ENCODE data around the gene BTG4. TPM values are rescaled to one million over a fixed set of nuclear protein-coding genes. Genes with fewer than 3 reads are reported as not detected.

BTG4 gene
- total RNA-seq, 2 experiments from 2014 or later: not detected

DNA sequence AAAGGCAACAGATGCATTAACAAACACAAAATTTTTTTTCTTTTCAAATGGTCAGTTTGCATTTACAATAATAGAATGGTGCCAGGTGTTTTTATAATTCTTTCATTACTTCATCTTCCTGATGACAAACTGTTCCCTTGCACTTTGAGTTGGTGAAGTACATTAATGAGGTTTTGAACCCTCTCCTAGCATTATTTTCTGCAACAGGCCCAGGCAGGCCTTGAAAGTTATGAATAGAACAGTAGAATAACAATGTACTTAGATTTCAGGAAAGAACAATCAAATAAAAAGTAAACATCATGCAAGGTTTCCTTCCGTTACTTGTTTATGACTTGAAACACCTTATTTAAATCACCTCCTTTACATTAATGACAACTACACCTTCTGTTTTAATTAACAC lies 9.6 kb downstream of the BTG4 start:
- H3K27me3 Mint-ChIP-seq: peaks cover 66% of the 10 kb centered on the region
- H3K9me3 Mint-ChIP-seq: no peaks in the 10 kb centered on the region
- no peaks in the 10 kb centered on the region for H3K4me1 Mint-ChIP-seq
- POLR2A ChIA-PET: no interaction called here
- DNase-seq: no peak
- H3K36me3 Mint-ChIP-seq (ENCODE audit: low read depth): no peaks in the 10 kb centered on the region
- H3K27ac Mint-ChIP-seq: no peak overlapping the region
- H3K4me3 Mint-ChIP-seq: no peak overlapping the region
- CTCF ChIA-PET: no interaction called here

DNA sequence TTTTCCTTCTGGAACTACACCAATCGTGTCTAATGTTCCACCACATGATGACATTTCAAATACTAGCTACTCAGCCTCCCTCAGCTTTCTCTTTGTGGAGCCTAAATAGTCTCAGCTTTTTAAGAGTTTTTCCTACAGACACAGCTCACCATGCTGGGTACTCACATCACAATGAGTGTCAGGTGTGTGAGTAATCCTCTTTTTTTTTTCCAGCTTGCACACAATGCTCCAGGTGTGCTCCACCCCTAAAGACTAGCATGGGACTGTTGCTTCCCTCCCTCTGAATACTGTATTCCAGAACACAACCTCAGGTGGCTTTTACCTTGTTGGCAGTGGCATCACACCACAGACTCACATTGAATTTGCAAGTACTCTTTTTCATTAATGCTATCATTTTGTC lies 11.7 kb downstream of the BTG4 start:
- Mint-ChIP-seq H3K9me3 (no peaks in the 10 kb centered on the region), H3K27ac (no peak overlapping the region), H3K4me1 (no peaks in the 10 kb centered on the region), H3K27me3 (peaks cover 63% of the 10 kb centered on the region), H3K36me3 (ENCODE audit: low read depth) (no peaks in the 10 kb centered on the region), H3K4me3 (no peak overlapping the region)
- ChIA-PET POLR2A (interaction anchor here (0.7 kb wide), 1 partner anchor 1432 kb away, joined by 5 read pairs; no protein-coding TSS in a partner anchor), CTCF (no interaction called here)
- DNase-seq: no peak

DNA sequence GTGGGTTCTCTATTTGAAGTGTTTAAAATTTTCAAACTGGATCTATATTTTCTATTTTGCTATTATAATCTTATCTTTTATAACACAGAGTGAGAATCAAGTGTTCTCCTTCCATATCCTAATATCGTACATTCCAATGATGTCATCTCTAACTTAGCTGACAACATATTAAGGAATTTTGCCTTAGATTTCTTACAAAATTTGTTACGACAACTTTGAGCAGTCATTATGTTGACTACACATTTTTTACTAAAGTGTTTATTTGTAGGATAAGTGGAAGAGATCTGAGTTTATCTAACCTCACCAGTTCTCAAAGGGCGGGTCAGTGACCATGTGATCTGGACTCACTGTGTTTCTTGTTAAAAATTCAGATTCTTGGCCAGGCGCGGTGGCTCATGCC lies 12.7 kb downstream of the BTG4 start:
- H3K36me3 Mint-ChIP-seq (ENCODE audit: low read depth): no peaks in the 10 kb centered on the region
- H3K27me3 Mint-ChIP-seq: peaks cover 58% of the 10 kb centered on the region
- H3K27ac Mint-ChIP-seq: no peak overlapping the region
- H3K4me3 Mint-ChIP-seq: no peak overlapping the region
- H3K9me3 Mint-ChIP-seq: no peaks in the 10 kb centered on the region
- H3K4me1 Mint-ChIP-seq: no peaks in the 10 kb centered on the region
- no peak for DNase-seq
- ChIA-PET CTCF (no interaction called here), POLR2A (no interaction called here)

DNA sequence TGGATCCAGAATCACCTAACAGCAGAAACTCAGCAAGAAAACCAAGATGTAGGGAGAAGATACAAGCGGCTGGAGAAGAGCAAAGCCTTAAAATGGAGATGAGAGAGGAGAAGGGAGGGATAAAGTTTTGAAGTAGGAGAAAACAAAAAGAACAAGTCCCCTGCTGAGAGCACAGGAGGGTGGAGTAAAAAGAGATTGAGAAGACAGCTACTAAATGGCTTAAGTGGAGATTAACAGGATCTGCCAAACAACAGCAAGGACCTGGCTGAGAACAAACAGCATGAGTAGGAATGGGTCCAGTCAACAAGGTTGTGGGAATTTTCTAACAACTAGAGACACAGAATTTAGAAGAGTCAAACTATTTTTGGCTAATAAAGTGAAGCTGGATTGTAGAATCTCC lies 18.1 kb downstream of the BTG4 start:
- ChIA-PET CTCF (no interaction called here), POLR2A (no interaction called here)
- Mint-ChIP-seq H3K4me3 (no peak overlapping the region), H3K9me3 (no peaks in the 10 kb centered on the region), H3K4me1 (no peaks in the 10 kb centered on the region), H3K27me3 (peaks cover 32% of the 10 kb centered on the region), H3K27ac (no peak overlapping the region), H3K36me3 (ENCODE audit: low read depth) (no peaks in the 10 kb centered on the region)
- no peak for DNase-seq

DNA sequence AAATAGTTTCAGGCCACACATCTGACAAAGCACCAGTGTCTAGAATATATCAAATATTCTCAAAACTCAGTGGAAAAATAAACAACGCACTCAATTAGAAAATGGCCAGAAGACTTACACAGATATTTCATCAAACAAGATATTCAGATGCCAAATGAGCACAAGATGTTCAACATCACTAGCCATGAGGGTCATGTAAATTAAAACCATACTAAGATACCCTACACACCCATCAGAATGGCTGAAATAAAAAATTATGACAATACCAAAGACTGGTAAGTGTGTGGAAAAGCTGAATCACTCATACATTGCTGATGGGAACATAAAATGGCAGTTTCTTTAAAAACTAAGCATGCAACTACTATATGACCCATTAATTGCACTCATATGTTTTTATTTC lies 21.7 kb downstream of the BTG4 start:
- POLR2A ChIA-PET: no interaction called here
- no peak for DNase-seq
- Mint-ChIP-seq H3K27me3 (peaks cover 28% of the 10 kb centered on the region), H3K4me3 (no peak overlapping the region), H3K4me1 (no peaks in the 10 kb centered on the region), H3K9me3 (no peaks in the 10 kb centered on the region), H3K27ac (no peak overlapping the region), H3K36me3 (ENCODE audit: low read depth) (no peaks in the 10 kb centered on the region)
- CTCF ChIA-PET: no interaction called here

DNA sequence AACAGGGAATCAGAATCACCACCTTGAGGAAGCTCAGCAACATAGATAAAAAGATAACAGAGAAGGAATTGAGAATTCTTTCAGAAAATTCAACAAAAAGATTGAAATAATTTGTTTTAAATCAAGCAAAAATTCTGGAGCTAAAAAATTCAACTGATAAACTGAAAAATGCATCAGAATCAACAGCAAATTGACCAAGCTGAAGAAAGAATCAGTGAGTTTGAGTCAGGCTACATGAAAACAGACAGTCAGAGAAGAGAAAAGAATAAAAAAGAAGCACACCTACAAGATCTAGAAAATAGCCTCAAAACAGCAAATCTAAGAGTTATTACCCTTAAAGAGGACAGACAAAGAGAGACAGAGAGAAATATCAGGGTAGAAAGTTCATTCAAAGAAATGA lies 28.8 kb downstream of the BTG4 start:
- Mint-ChIP-seq H3K27me3 (peaks cover 47% of the 10 kb centered on the region), H3K4me1 (no peaks in the 10 kb centered on the region), H3K36me3 (ENCODE audit: low read depth) (no peaks in the 10 kb centered on the region), H3K9me3 (peaks cover 13% of the 10 kb centered on the region), H3K4me3 (no peak overlapping the region), H3K27ac (no peak overlapping the region)
- DNase-seq: no peak
- CTCF ChIA-PET: no interaction called here
- POLR2A ChIA-PET: no interaction called here

DNA sequence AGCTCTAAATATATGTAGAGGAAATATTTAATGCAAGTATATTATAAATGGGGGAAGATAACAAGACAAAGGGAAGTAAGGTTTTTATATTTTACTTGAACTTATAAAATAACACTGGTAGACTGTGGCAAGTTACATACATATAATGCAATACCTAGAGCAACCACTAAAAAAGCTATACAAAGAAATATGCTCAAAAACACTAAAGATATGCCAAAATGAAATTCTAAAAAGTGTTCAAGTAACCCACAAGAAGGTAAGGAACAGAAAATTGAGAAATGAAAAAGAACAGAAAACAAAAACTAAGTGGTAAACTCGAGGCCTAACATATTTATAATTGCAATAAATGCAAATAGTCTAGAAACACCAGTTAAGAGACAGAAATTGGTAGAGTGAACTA lies 32.5 kb downstream of the BTG4 start:
- no peak for DNase-seq
- Mint-ChIP-seq H3K36me3 (ENCODE audit: low read depth) (no peaks in the 10 kb centered on the region), H3K4me3 (no peak overlapping the region), H3K4me1 (no peaks in the 10 kb centered on the region), H3K9me3 (peaks cover 13% of the 10 kb centered on the region), H3K27ac (no peak overlapping the region), H3K27me3 (peaks cover 46% of the 10 kb centered on the region)
- ChIA-PET CTCF (no interaction called here), POLR2A (no interaction called here)

DNA sequence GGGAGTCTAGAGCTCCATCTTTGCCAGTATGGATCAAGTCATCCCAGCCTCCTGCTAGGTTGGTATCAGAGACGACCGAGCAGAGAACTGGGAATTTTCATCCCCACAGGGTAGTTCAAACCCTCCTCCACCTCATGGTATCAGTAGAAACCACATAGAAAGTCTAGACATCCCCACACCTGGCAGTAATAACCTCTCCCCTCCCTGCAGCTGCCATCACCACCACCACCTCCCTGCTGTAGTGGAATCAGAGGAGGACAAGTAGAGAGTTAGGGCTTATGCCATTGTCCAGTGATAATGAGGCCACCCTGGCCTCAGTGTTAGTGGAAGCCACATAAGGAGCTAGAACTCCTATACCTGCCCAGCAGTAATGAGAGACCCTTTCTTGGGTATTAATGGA lies 34.3 kb downstream of the BTG4 start:
- Mint-ChIP-seq H3K36me3 (ENCODE audit: low read depth) (no peaks in the 10 kb centered on the region), H3K9me3 (peaks cover 6% of the 10 kb centered on the region), H3K4me1 (no peaks in the 10 kb centered on the region), H3K4me3 (no peak overlapping the region), H3K27ac (no peak overlapping the region), H3K27me3 (peaks cover 34% of the 10 kb centered on the region)
- ChIA-PET POLR2A (no interaction called here), CTCF (no interaction called here)
- DNase-seq: no peak

DNA sequence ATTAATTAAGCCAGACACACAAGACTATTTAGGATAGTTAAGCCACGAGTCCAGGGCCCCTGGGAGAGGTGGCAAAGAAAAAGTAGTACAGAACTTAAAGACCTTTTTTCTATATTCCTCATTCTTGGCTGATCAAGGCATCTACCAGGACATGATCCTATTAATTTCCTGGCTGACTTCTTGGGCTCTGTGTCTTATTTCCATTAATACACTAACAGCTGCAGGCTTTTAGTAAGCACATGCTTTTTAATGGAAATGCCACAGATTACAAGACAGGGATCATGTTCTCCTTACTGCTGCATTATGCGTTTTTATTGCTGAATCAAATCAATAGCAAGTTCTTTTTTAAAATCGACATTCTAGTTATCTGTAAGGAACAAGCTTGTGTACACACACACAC lies 35.2 kb downstream of the BTG4 start:
- no peak overlapping the region for H3K27ac Mint-ChIP-seq
- H3K9me3 Mint-ChIP-seq: no peaks in the 10 kb centered on the region
- CTCF ChIA-PET: no interaction called here
- no peaks in the 10 kb centered on the region for H3K4me1 Mint-ChIP-seq
- H3K4me3 Mint-ChIP-seq: no peak overlapping the region
- H3K36me3 Mint-ChIP-seq (ENCODE audit: low read depth): no peaks in the 10 kb centered on the region
- POLR2A ChIA-PET: no interaction called here
- DNase-seq: no peak
- H3K27me3 Mint-ChIP-seq: peaks cover 27% of the 10 kb centered on the region

DNA sequence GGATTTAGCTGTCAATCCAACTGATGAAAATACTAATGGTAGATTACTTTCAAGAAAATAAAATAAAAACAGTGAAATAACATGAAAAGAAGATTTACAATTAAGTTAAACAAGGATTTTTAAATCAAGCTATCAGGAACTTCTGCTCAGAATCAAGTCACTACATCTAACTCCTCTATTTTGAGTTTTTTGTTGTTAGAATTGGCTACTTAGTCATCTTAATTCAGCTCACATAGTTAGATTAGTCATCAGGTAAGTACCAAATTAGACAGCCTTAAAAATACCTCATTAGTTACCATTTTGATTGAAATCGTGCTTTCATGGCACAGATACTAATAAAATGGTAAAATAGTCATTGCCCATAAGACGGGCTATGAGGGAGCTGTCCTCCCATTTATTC lies 35.8 kb downstream of the BTG4 start:
- Mint-ChIP-seq H3K36me3 (ENCODE audit: low read depth) (no peaks in the 10 kb centered on the region), H3K9me3 (no peaks in the 10 kb centered on the region), H3K4me1 (no peaks in the 10 kb centered on the region), H3K4me3 (no peak overlapping the region), H3K27me3 (peaks cover 27% of the 10 kb centered on the region), H3K27ac (no peak overlapping the region)
- no peak for DNase-seq
- ChIA-PET CTCF (no interaction called here), POLR2A (no interaction called here)

DNA sequence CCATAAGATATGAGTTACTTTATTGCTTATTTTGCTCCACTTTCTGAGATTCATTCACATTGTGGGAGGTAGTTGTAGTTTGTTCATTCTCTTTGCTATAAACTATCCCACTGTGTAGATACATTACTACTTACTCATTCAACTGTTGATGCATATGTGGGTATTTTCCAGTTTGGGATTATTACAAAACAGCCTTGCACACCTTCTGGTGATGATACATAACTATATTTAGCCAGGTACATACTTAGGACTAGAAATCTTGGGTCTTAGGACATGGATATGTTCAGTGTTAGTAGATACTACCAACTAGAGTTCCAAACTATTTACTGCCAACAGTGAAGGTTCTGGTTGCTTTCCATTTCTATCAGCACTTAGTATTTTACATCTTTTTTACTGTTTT lies 37.8 kb downstream of the BTG4 start:
- H3K9me3 Mint-ChIP-seq: no peaks in the 10 kb centered on the region
- H3K4me3 Mint-ChIP-seq: no peak overlapping the region
- H3K27me3 Mint-ChIP-seq: peaks cover 25% of the 10 kb centered on the region
- H3K36me3 Mint-ChIP-seq (ENCODE audit: low read depth): no peaks in the 10 kb centered on the region
- H3K4me1 Mint-ChIP-seq: no peaks in the 10 kb centered on the region
- CTCF ChIA-PET: no interaction called here
- POLR2A ChIA-PET: no interaction called here
- DNase-seq: no peak
- no peak overlapping the region for H3K27ac Mint-ChIP-seq

DNA sequence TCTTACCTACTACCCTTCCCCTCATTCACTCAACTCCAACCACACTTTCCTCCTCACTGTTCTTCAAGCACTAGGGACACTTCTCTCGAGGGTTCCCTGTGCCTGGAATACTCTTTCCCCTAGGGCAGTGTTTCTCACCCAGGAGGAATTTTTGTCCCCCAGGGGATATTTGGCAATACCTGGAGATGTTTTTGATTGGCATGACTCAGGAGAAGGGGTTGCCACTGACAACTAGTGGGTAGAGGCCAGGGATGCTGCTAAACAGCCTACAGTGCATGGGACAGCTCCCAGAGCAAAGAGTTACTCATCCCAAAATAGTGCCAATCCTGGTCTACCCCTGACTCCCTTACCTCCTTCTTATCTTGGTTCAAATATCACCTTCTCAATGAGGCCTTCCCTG lies 40.0 kb downstream of the BTG4 start:
- Mint-ChIP-seq H3K27ac (no peak overlapping the region), H3K27me3 (peaks cover 15% of the 10 kb centered on the region), H3K36me3 (ENCODE audit: low read depth) (no peaks in the 10 kb centered on the region), H3K4me1 (no peaks in the 10 kb centered on the region), H3K9me3 (no peaks in the 10 kb centered on the region), H3K4me3 (no peak overlapping the region)
- CTCF ChIA-PET: no interaction called here
- DNase-seq: no peak
- POLR2A ChIA-PET: no interaction called here

DNA sequence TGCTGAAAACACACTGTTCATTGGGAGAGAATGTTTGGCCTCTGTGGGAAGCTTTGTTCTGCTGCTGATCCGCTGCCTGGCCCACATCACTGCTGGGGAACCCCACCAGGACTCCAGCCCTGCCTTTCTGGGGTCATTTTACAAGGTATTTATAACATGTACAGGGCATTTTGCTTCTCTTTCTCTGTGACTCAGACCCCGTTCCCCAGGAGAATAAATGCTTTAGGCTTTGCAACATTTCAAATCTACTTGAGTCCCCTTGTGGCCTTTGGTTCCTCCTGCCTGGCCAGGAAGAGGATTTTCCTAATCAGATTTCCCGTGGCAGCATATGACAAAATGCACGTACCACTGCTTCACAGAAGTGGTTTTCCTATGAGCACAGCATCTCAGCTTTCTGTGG lies 43.0 kb downstream of the BTG4 start:
- Mint-ChIP-seq H3K27me3 (peaks cover 25% of the 10 kb centered on the region), H3K36me3 (ENCODE audit: low read depth) (no peaks in the 10 kb centered on the region), H3K4me3 (no peak overlapping the region), H3K4me1 (no peaks in the 10 kb centered on the region), H3K27ac (no peak overlapping the region), H3K9me3 (no peaks in the 10 kb centered on the region)
- no peak for DNase-seq
- POLR2A ChIA-PET: no interaction called here
- CTCF ChIA-PET: no interaction called here

DNA sequence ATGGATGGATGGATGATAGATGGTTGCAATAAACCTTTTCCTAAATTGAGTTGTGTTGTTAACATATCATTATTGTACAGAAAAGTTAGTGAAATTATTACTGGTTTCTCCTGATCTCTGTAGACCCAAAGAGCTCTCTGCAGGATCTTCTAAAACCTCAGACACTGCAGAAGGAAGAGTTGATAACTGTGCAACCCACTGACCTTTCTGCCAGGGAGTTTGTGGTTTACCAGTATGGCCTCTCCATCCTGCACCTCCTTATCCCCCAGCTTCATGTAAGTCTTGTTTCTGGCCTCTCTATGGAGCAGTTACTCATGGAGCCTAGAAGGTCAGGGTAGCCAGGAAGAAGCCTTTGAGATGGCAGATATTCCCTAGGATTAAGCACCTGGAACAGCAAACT lies 45.6 kb downstream of the BTG4 start:
- H3K36me3 Mint-ChIP-seq (ENCODE audit: low read depth): no peaks in the 10 kb centered on the region
- no peak overlapping the region for H3K27ac Mint-ChIP-seq
- CTCF ChIA-PET: no interaction called here
- POLR2A ChIA-PET: no interaction called here
- DNase-seq: no peak
- no peak overlapping the region for H3K4me3 Mint-ChIP-seq
- H3K27me3 Mint-ChIP-seq: peaks cover 25% of the 10 kb centered on the region
- no peaks in the 10 kb centered on the region for H3K4me1 Mint-ChIP-seq
- no peaks in the 10 kb centered on the region for H3K9me3 Mint-ChIP-seq

DNA sequence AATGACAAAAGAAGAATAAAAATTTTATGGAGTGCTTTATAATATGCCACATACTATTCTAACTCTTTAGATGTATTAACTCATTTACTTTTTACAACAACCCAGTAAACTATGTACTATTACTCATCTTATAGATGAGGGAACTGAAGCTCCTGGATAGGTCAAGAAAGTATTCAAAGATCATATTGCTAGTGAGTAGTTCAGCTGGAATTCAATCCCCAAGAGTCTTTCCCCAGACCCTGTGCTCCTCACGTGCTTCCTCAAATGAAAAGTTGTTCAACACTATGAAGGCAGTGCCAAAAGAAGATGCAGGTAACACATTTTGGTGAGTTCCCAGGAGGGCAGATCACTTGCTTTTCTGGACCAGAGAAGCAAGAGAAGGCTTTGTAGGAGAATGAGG lies 46.8 kb downstream of the BTG4 start:
- peaks cover 31% of the 10 kb centered on the region for H3K27me3 Mint-ChIP-seq
- POLR2A ChIA-PET: no interaction called here

More for the DNA sequence above, 46.8 kb downstream of the BTG4 start:
- Mint-ChIP-seq H3K27ac (no peak overlapping the region), H3K4me3 (no peak overlapping the region), H3K4me1 (no peaks in the 10 kb centered on the region), H3K9me3 (no peaks in the 10 kb centered on the region), H3K36me3 (ENCODE audit: low read depth) (no peaks in the 10 kb centered on the region)
- DNase-seq: no peak
- CTCF ChIA-PET: no interaction called here
